ENCODE data around the gene ARHGAP24. TPM values are rescaled to one million over a fixed set of nuclear protein-coding genes. Genes with fewer than 3 reads are reported as not detected.

ARHGAP24 gene
- total and polyA plus RNA-seq, 4 donors = 1.8 to 15.2 (median 3.3) TPM

DNA sequence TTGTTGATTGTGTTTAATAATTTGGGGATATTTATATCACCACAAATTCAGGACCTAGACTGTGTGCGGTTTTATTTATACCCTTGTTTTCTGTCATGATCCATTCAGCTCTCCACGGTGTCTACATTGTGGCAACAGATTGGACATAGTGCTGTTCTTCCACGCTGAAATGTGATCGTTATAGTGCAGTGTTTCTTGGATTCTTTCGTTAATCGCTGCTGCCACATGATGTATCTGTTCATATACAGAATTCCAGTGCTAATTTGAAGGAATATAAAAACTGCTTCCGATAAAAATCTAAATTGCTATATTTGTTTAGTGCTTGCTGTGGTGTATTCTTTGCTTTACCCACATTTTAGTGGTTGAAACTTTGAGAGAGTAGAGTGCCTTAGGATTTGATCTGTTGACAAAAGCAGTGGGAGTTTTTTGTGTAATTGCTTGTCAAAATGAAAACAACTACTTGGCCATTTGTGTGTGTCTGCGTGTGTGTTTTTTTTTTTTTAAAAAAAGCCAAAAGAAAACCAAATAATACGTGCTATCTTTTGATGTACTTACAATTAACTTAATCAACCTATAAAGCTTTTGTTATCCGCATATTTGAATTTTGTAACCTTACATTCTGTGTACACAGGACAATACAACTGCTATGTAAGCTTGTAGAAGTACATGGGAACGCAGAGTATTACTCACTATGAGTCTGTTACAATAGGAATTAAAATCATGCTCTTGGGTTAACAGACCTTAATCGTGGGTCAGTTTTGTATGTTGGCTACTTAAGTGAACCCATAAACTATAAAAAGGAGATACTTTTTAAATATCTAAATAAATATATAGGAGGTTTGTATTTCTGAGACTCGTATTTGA, 353.3 kb downstream of the ARHGAP24 start:
- Histone ChIP-seq H3K4me1 (ENCODE audit: control insufficient read depth in 4 of 4, insufficient read depth in 4 of 4, low read length in 3 of 4) (peaks cover 7 to 25% (median 17%) of the 10 kb centered on the region in 4 donors), H3K27ac (ENCODE audit: low read depth in 1 of 2, low read length in 2 of 2) (peak overlapping the region; percentile 70 to 73), H3K27me3 (ENCODE audit: control insufficient read depth in 4 of 4, insufficient read depth in 4 of 4, low read length in 3 of 4) (no peaks in the 10 kb centered on the region), H3K9me3 (ENCODE audit: control insufficient read depth in 4 of 4, low read length in 3 of 4) (no peaks in the 10 kb centered on the region), H3K4me3 (ENCODE audit: low read depth in 1 of 3, low read length in 3 of 3) (peak overlapping the region; percentile 40 to 76 (median 62)), H3K9ac (ENCODE audit: low read depth in 1 of 2, low read length in 2 of 2) (peak overlapping the region; percentile 49 to 69), H3K36me3 (ENCODE audit: control insufficient read depth in 4 of 4, insufficient read depth in 3 of 4, low read depth in 1 of 4, low read length in 3 of 4) (no peaks in the 10 kb centered on the region)
- TF ChIP-seq TAF1 (conservative IDR thresholded peaks at IDR 0.05) (peak; percentile 4), YY1 (IDR thresholded peaks at IDR 0.05) (peak; percentile 22), FOXA1 (IDR thresholded peaks at IDR 0.05) (no peak)
- TF ChIP-seq, protein P1, sequence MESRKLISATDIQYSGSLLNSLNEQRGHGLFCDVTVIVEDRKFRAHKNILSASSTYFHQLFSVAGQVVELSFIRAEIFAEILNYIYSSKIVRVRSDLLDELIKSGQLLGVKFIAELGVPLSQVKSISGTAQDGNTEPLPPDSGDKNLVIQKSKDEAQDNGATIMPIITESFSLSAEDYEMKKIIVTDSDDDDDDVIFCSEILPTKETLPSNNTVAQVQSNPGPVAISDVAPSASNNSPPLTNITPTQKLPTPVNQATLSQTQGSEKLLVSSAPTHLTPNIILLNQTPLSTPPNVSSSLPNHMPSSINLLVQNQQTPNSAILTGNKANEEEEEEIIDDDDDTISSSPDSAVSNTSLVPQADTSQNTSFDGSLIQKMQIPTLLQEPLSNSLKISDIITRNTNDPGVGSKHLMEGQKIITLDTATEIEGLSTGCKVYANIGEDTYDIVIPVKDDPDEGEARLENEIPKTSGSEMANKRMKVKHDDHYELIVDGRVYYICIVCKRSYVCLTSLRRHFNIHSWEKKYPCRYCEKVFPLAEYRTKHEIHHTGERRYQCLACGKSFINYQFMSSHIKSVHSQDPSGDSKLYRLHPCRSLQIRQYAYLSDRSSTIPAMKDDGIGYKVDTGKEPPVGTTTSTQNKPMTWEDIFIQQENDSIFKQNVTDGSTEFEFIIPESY (IDR thresholded peaks at IDR 0.05) = no peak
- TF ChIP-seq, protein P2, sequence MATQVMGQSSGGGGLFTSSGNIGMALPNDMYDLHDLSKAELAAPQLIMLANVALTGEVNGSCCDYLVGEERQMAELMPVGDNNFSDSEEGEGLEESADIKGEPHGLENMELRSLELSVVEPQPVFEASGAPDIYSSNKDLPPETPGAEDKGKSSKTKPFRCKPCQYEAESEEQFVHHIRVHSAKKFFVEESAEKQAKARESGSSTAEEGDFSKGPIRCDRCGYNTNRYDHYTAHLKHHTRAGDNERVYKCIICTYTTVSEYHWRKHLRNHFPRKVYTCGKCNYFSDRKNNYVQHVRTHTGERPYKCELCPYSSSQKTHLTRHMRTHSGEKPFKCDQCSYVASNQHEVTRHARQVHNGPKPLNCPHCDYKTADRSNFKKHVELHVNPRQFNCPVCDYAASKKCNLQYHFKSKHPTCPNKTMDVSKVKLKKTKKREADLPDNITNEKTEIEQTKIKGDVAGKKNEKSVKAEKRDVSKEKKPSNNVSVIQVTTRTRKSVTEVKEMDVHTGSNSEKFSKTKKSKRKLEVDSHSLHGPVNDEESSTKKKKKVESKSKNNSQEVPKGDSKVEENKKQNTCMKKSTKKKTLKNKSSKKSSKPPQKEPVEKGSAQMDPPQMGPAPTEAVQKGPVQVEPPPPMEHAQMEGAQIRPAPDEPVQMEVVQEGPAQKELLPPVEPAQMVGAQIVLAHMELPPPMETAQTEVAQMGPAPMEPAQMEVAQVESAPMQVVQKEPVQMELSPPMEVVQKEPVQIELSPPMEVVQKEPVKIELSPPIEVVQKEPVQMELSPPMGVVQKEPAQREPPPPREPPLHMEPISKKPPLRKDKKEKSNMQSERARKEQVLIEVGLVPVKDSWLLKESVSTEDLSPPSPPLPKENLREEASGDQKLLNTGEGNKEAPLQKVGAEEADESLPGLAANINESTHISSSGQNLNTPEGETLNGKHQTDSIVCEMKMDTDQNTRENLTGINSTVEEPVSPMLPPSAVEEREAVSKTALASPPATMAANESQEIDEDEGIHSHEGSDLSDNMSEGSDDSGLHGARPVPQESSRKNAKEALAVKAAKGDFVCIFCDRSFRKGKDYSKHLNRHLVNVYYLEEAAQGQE (IDR thresholded peaks at IDR 0.05) = no peak
- DNase-seq (ENCODE audit: low spot score) = no peak
- WGBS = 35% methylated on average over 13 of the region's 13 CpGs

DNA sequence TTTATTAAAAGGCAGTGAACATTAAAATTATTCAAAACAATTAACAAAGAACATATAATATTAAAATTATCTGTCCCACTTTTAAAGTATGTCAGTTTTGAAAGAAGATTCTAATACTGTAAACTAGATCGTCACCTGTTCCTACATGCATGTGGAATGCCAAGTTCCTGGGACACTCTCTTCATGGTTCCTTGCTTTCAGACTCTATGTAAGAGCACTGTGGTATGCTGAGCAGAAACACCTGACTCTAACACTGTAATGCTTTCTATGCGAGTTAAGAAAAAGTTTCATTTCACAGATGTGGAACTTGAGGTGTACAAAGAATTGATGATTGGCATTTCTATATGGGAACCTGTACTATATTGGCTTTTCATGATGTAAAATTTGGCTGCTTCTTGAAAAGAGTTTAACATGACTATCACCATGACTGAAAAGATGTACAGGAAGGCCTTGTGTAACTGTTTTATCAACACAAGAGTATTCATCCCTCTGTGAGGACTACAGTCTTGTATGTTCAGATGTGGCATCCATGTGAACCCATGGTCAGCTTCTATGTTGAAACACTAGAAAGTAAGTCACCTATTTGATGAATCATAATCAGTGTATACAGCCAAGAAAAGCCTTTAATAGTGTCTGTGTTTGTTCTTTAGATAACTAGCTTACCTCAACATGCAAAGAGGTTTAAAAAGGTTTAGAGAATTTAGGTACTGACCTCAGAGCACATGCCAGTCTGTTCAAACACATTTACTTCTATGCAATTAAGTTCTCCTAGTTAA, 354.5 kb downstream of the ARHGAP24 start:
- no peak overlapping the region for H3K4me3 ChIP-seq (ENCODE audit: low read depth in 1 of 3, low read length in 3 of 3)
- H3K9ac ChIP-seq (ENCODE audit: low read depth in 1 of 2, low read length in 2 of 2) = no peak overlapping the region
- peaks cover 7 to 25% (median 17%) of the 10 kb centered on the region in 4 donors for H3K4me1 ChIP-seq (ENCODE audit: control insufficient read depth in 4 of 4, insufficient read depth in 4 of 4, low read length in 3 of 4)
- no peak for DNase-seq (ENCODE audit: low spot score)
- WGBS = 64% methylated on average over 2 of the region's 2 CpGs
- no peak overlapping the region for H3K27ac ChIP-seq (ENCODE audit: low read depth in 1 of 2, low read length in 2 of 2)
- TF ChIP-seq, protein P2 (IDR thresholded peaks at IDR 0.05) = no peak
- TF ChIP-seq NR2F2 (IDR thresholded peaks at IDR 0.05) (no peak), TAF1 (conservative IDR thresholded peaks at IDR 0.05) (no peak), YY1 (IDR thresholded peaks at IDR 0.05) (no peak), HNF4G (IDR thresholded peaks at IDR 0.05) (no peak), RAD21 (IDR thresholded peaks at IDR 0.05) (no peak)
- TF ChIP-seq, protein P1 (IDR thresholded peaks at IDR 0.05) = no peak
- TF ChIP-seq, protein P3, sequence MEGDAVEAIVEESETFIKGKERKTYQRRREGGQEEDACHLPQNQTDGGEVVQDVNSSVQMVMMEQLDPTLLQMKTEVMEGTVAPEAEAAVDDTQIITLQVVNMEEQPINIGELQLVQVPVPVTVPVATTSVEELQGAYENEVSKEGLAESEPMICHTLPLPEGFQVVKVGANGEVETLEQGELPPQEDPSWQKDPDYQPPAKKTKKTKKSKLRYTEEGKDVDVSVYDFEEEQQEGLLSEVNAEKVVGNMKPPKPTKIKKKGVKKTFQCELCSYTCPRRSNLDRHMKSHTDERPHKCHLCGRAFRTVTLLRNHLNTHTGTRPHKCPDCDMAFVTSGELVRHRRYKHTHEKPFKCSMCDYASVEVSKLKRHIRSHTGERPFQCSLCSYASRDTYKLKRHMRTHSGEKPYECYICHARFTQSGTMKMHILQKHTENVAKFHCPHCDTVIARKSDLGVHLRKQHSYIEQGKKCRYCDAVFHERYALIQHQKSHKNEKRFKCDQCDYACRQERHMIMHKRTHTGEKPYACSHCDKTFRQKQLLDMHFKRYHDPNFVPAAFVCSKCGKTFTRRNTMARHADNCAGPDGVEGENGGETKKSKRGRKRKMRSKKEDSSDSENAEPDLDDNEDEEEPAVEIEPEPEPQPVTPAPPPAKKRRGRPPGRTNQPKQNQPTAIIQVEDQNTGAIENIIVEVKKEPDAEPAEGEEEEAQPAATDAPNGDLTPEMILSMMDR (IDR thresholded peaks at IDR 0.05; ENCODE audit: low read depth, low read length, missing input control) = no peak
- TF ChIP-seq, protein P4, sequence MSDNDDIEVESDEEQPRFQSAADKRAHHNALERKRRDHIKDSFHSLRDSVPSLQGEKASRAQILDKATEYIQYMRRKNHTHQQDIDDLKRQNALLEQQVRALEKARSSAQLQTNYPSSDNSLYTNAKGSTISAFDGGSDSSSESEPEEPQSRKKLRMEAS (IDR thresholded peaks at IDR 0.05) = no peak
- H3K36me3 ChIP-seq (ENCODE audit: control insufficient read depth in 4 of 4, insufficient read depth in 3 of 4, low read depth in 1 of 4, low read length in 3 of 4) = no peaks in the 10 kb centered on the region
- no peaks in the 10 kb centered on the region for H3K9me3 ChIP-seq (ENCODE audit: control insufficient read depth in 4 of 4, low read length in 3 of 4)
- no peaks in the 10 kb centered on the region for H3K27me3 ChIP-seq (ENCODE audit: control insufficient read depth in 4 of 4, insufficient read depth in 4 of 4, low read length in 3 of 4)

Measured in liver (tissue), 9 donors.